GM19438 (cell line): ENCODE results near the gene PRELP.

Source experiments
- ATAC-seq: cut with Tn5 transposase; IDR thresholded peaks from one replicate; pipeline ENCODE4 v1.9.1; 2021; ENCODE audit warnings: low read depth; ENCODE audit not compliant: unreplicated experiment

Gene PRELP

GRCh38 chr1:203521074-203521794, 45.6 kb downstream of the PRELP start:
- no peak for ATAC-seq

DNA sequence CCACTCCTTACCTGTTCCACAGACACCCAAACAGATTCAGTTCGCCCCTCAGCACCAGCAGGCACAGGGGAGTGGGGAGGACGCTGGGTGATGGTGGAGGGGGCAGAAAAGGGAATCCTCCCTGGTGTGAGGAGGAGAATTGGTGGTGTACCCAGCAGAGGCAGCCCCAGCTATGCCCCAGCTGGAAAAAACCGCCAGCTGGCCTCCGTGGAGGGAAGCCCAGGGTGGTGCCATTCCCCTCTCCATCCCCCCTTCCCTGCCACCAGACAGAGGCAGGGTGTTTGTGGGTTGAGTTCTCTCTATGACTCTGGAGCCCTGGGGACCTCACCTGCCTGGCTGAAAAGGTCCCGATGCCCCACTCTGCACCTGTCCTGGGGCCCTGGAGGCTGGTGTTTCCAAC, 46.2 kb downstream of the PRELP start:
- ATAC-seq: no peak

DNA sequence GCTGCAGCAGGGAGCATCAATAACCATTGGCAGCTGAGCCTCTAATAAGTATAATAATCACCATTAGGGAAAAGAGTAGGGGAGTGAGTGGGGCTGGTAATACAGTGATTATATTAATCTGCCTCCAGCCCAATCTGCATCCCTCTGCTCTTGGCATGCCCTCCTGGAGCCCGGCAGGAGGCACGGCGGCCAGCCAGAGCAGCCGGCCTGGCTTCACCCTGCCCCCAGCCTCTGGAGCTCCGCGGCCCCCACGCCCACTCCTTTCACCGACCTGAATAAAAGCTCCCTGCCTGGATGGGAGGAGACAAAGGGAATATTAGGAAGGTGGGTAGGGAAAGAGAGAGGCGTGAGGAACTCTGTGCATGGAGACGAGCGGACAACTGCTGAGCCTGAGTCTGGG, 46.6 kb downstream of the PRELP start:
- no peak for ATAC-seq

DNA sequence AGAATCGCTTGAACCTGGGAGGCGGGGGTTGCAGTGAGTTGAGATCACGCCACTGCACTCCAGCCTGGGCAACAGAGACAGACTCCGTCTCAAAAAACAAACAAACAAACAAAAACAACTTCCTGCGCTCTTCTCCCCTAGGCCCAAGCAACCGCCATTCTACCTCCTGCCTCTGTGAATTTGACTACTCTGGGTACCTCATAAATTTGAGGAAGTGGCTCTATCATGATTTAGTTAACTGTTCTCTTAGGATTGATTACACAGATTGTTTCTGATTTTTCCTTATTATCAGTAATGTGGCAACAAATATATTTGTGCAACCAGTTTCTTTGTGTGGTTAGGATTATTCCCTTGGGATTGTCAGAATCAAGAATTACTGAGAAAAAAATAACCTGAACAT, 48.1 kb downstream of the PRELP start:
- ATAC-seq: no peak

- ATAC-seq: no peak
Measured at GRCh38 chr1:203524152-203524551, 48.5 kb downstream of the PRELP start.

DNA sequence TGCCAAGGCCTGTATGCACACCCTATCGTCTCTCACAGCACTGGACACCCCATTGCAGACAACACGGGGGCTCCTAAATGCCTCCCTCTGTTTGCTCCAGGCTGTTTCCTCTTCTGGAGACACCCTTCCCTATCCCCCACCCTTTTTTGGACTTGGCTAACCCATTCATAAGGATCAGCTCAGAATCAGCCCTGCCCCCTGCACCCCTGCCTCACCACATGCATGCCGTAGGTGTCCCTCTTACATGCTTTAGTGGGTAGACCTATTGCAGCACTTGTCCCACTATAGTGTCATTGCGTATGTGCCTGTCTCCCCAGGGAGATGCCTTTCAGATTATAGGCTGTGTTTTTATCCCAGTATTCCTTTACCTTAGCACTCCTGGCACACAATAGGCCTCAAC, 49.2 kb downstream of the PRELP start:
- no peak for ATAC-seq

DNA sequence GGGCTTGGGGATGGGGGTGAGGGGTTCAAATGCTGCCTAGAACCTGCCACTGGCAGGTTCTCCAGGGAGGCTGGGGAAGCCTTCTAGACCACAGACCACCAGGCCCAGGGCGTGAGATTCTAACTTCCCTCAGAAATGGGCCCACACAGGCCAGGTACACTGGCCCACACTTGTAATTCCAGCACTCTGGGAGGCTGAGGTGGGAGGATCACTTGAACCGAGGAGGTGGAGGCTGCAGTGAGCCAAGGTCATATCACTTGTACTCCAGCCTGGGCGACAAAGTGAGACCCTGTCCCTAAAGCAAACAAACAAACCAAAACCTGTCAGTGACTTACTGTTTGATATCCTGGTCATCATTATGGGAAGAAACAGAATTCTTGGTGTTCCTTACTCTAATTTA, 50.1 kb downstream of the PRELP start:
- ATAC-seq: no peak

- ATAC-seq: no peak
Measured at GRCh38 chr1:203526130-203526529, 50.5 kb downstream of the PRELP start.

GRCh38 chr1:203526572-203526971, 51.0 kb downstream of the PRELP start:
- ATAC-seq: no peak

DNA sequence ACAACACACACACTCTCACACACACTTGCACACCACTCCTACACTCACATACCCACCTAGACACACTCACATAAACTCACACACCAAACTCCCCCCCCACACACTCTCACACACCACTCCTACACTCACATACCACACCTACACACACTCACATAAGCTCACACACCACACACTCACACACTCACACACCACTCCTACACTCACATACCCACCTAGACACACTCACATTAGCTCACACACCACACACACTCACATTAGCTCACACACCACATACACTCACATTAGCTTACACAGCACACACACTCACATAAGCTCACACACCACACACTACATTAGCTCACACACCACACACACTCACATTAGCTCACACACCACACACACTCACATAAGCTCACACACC, 51.4 kb downstream of the PRELP start:
- ATAC-seq: no peak

GRCh38 chr1:203528063-203528462, 52.5 kb downstream of the PRELP start:
- ATAC-seq: no peak

DNA sequence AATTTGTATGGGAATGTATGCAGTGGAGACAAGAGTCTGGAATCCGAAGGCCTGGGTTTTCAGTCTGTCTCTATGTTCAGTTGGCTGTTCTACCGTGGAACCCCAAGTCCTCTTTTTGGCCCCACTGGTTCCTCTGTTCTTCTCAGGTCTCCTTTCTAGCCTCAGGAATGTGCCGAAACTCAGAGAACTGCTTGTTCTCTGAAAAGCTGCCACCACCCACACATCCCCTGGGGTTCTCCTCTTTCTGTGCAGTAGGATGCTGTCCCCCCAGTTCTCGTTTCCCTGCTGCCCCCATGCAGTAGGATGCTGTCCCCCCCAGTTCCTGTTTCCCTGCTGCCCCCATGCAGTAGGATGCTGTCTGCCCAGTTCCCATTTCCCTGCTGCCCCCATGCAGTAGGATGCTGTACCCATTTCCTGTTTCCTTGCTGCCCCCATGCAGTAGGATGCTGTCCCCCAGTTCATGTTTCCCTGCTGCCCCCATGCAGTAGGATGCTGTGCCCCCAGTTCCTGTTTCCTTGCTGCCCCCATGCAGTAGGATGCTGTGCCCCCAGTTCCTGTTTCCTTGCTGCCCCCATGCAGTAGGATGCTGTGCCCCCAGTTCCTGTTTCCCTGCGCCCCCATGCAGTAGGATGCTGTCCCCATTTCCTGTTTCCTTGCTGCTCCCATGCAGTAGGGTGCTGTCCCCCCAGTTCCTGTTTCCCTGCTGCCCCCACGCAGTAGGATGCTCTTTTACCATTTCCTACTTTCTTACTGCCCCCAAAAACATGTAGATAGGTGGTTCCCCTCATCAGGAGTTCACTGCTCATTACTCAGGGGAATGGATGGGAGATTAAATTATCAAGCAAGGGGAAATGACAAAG, 53.6 kb downstream of the PRELP start:
- ATAC-seq: no peak

GRCh38 chr1:203531063-203531462, 55.5 kb downstream of the PRELP start:
- ATAC-seq: no peak

- ATAC-seq: no peak
Measured at GRCh38 chr1:203534012-203534411, 58.4 kb downstream of the PRELP start.

GRCh38 chr1:203534526-203534925, 58.9 kb downstream of the PRELP start:
- no peak for ATAC-seq

GRCh38 chr1:203536575-203536974, 61.0 kb downstream of the PRELP start:
- ATAC-seq: no peak

- ATAC-seq: no peak
Measured at GRCh38 chr1:203536980-203537455, 61.4 kb downstream of the PRELP start.

DNA sequence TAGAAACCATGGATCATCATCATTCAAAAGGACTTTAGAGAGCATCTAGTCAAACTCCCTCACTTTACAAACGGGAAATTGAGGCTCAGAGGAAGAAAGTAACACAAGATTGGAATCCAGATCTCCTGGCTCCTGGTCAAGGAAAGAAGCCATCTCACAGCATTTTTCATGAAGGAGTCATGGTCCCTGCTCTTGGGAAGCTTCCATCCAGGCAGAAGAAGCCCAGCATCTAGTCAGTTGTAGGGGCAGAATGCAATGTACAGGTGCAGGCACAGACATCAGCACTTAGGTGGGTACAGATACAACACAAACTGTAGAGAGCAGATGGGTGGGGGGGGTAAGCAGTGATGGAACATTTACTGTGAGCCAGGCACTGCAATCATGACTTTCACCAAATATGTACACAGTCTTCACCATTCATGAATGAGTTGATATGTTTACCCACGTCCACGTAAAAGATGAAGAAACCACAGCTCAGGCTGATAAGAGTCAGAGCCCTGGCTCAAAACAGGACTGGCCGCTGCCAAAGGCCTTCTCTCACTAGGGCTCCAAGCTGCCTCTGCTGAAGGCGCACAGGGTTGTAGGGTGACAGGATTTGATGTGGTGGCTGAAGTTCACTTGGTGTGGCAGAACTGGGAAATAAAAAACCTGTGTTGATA, 62.3 kb downstream of the PRELP start:
- no peak for ATAC-seq

GRCh38 chr1:203538726-203539125, 63.1 kb downstream of the PRELP start:
- no peak for ATAC-seq

- ATAC-seq: no peak
Measured at GRCh38 chr1:203539831-203540546, 64.4 kb downstream of the PRELP start.
